ENCODE results near the gene PDIA6. TPM values are rescaled to one million over a fixed set of nuclear protein-coding genes. Genes with fewer than 3 reads are reported as not detected.

PDIA6 gene
- total RNA-seq, 2 experiments from 2014 or later = 25.5 to 26.3 TPM

GRCh38 chr2:10824191-10824590 is 11.6 kb upstream of the PDIA6 start:
- H3K4me1 ChIP-seq (ENCODE audit: insufficient read depth, low read length) = no peaks in the 10 kb centered on the region
- no peak overlapping the region for H3K4me3 Mint-ChIP-seq
- H3K4me3 ChIP-seq (ENCODE audit: low read length) = no peak overlapping the region
- no peaks in the 10 kb centered on the region for H3K9me3 Mint-ChIP-seq
- ATAC-seq (ENCODE audit: poor library complexity) = no peak
- H3K4me1 Mint-ChIP-seq (ENCODE audit: low read depth) = no peaks in the 10 kb centered on the region
- no peaks in the 10 kb centered on the region for H3K36me3 ChIP-seq (ENCODE audit: insufficient read depth, low read length)
- H3K9me3 ChIP-seq (ENCODE audit: control insufficient read depth in 1 of 2, insufficient read depth in 1 of 2, low read length in 2 of 2) = no peaks in the 10 kb centered on the region
- ChIA-PET POLR2A (no interaction called here), CTCF (interaction anchor here (2.5 kb wide), 1 partner anchor 8 kb away, joined by 13 read pairs; no protein-coding TSS in a partner anchor)
- peaks cover 35% of the 10 kb centered on the region for H3K27me3 Mint-ChIP-seq
- no peak overlapping the region for H3K27ac ChIP-seq (ENCODE audit: low read depth in 1 of 2, low read length in 2 of 2)
- H3K27ac Mint-ChIP-seq = no peak overlapping the region
- H3K36me3 Mint-ChIP-seq (ENCODE audit: low read depth) = no peaks in the 10 kb centered on the region
- peaks cover 0 to 6% of the 10 kb centered on the region in 2 experiments for H3K27me3 ChIP-seq (ENCODE audit: control insufficient read depth in 1 of 2, insufficient read depth in 2 of 2, low read length in 2 of 2)
- TF ChIP-seq, protein P1, sequence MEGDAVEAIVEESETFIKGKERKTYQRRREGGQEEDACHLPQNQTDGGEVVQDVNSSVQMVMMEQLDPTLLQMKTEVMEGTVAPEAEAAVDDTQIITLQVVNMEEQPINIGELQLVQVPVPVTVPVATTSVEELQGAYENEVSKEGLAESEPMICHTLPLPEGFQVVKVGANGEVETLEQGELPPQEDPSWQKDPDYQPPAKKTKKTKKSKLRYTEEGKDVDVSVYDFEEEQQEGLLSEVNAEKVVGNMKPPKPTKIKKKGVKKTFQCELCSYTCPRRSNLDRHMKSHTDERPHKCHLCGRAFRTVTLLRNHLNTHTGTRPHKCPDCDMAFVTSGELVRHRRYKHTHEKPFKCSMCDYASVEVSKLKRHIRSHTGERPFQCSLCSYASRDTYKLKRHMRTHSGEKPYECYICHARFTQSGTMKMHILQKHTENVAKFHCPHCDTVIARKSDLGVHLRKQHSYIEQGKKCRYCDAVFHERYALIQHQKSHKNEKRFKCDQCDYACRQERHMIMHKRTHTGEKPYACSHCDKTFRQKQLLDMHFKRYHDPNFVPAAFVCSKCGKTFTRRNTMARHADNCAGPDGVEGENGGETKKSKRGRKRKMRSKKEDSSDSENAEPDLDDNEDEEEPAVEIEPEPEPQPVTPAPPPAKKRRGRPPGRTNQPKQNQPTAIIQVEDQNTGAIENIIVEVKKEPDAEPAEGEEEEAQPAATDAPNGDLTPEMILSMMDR (IDR thresholded peaks at IDR 0.05) = no peak
- DNase-seq = no peak
- intact Hi-C loops (cut with DNase I, micrococcal nuclease) = no loop called here

GRCh38 chr2:10820978-10821695 is 8.6 kb upstream of the PDIA6 start:
- H3K27me3 ChIP-seq (ENCODE audit: control insufficient read depth in 1 of 2, insufficient read depth in 2 of 2, low read length in 2 of 2) = peaks cover 0 to 2% of the 10 kb centered on the region in 2 experiments
- Mint-ChIP-seq H3K27me3 (peaks cover 32% of the 10 kb centered on the region), H3K27ac (no peak overlapping the region), H3K9me3 (no peaks in the 10 kb centered on the region), H3K4me3 (no peak overlapping the region), H3K36me3 (ENCODE audit: low read depth) (no peaks in the 10 kb centered on the region), H3K4me1 (ENCODE audit: low read depth) (no peaks in the 10 kb centered on the region)
- ChIA-PET CTCF (interaction anchor here (1.4 kb wide), 1 partner anchor 12 kb away, joined by 6 read pairs; no protein-coding TSS in a partner anchor), POLR2A (no interaction called here)
- TF ChIP-seq, protein P1 (IDR thresholded peaks at IDR 0.05) = no peak
- no peak overlapping the region for H3K27ac ChIP-seq (ENCODE audit: low read depth in 1 of 2, low read length in 2 of 2)
- no peak for ATAC-seq (ENCODE audit: poor library complexity)
- H3K36me3 ChIP-seq (ENCODE audit: insufficient read depth, low read length) = no peaks in the 10 kb centered on the region
- intact Hi-C loops (cut with DNase I, micrococcal nuclease) = no loop called here
- no peaks in the 10 kb centered on the region for H3K9me3 ChIP-seq (ENCODE audit: control insufficient read depth in 1 of 2, insufficient read depth in 1 of 2, low read length in 2 of 2)
- H3K4me1 ChIP-seq (ENCODE audit: insufficient read depth, low read length) = no peaks in the 10 kb centered on the region
- no peak for DNase-seq
- H3K4me3 ChIP-seq (ENCODE audit: low read length) = no peak overlapping the region

DNA sequence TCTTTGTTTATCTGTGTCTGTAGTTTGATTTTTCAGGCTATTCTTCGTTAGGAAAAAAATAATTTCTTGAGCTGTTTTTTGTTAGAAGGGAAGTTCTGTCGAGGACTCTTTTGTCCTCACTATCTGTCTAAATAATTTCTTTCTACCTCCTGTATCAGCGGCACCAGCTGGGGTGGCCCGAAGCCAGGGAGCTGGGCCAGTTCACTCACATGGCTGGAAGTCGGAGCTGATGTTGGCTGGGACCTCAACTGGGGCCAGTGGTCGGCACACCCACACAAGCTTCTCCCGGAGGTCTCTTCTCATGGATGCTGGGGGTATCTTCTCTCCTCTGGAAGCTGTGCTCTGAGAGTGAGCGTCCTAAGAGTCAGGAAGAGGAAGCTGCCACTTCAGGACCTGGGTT is 8.0 kb upstream of the PDIA6 start:
- Histone ChIP-seq H3K4me1 (ENCODE audit: insufficient read depth, low read length) (no peaks in the 10 kb centered on the region), H3K9me3 (ENCODE audit: control insufficient read depth in 1 of 2, insufficient read depth in 1 of 2, low read length in 2 of 2) (no peaks in the 10 kb centered on the region), H3K27me3 (ENCODE audit: control insufficient read depth in 1 of 2, insufficient read depth in 2 of 2, low read length in 2 of 2) (peaks cover 0 to 2% of the 10 kb centered on the region in 2 experiments), H3K4me3 (ENCODE audit: low read length) (no peak overlapping the region), H3K27ac (ENCODE audit: low read depth in 1 of 2, low read length in 2 of 2) (no peak overlapping the region), H3K36me3 (ENCODE audit: insufficient read depth, low read length) (no peaks in the 10 kb centered on the region)
- ChIA-PET POLR2A (no interaction called here), CTCF (interaction anchor here (1.4 kb wide), 1 partner anchor 12 kb away, joined by 6 read pairs; no protein-coding TSS in a partner anchor)
- ATAC-seq (ENCODE audit: poor library complexity) = no peak
- H3K9me3 Mint-ChIP-seq = no peaks in the 10 kb centered on the region
- TF ChIP-seq, protein P1 (IDR thresholded peaks at IDR 0.05) = no peak
- no peaks in the 10 kb centered on the region for H3K36me3 Mint-ChIP-seq (ENCODE audit: low read depth)
- no peak overlapping the region for H3K4me3 Mint-ChIP-seq
- no peak overlapping the region for H3K27ac Mint-ChIP-seq
- H3K4me1 Mint-ChIP-seq (ENCODE audit: low read depth) = no peaks in the 10 kb centered on the region
- DNase-seq = no peak
- intact Hi-C loops (cut with DNase I, micrococcal nuclease) = no loop called here
- peaks cover 27% of the 10 kb centered on the region for H3K27me3 Mint-ChIP-seq
